IPS-18a (cell line): ENCODE results near the gene ZNF286A.
"Not testable (repeated sequence)": the region's sequence is repeated elsewhere in the genome, so short reads cannot be mapped to it uniquely, and the experiment has no call there.

ENCODE experiments used
- H3K27ac ChIP-seq: one replicate; pipeline ENCODE4 v1.5.1; 2013; ENCODE audit warnings: low read length
- H3K27me3 ChIP-seq: one replicate; pipeline ENCODE4 v1.6.1; 2013; ENCODE audit warnings: mild to moderate bottlenecking, low read length; ENCODE audit not compliant: control insufficient read depth, insufficient read depth
- H3K36me3 ChIP-seq: one replicate; pipeline ENCODE4 v1.6.1; 2013; ENCODE audit warnings: low read depth, low read length; ENCODE audit not compliant: control insufficient read depth
- H3K4me1 ChIP-seq: one replicate; pipeline ENCODE4 v1.6.1; 2013; ENCODE audit warnings: low read depth, low read length; ENCODE audit not compliant: control insufficient read depth
- H3K4me3 ChIP-seq: one replicate; pipeline ENCODE4 v1.5.1; 2013; ENCODE audit warnings: low read length
- H3K9ac ChIP-seq: one replicate; pipeline ENCODE4 v1.6.1; 2013; ENCODE audit warnings: mild to moderate bottlenecking, low read length, moderate library complexity
- H3K9me3 ChIP-seq: one replicate; pipeline ENCODE4 v1.6.1; 2013; ENCODE audit warnings: low read depth, low read length; ENCODE audit not compliant: control insufficient read depth

ZNF286A gene

GRCh38 chr17:15740570-15741120, 41.1 kb downstream of the ZNF286A start:
- H3K36me3 ChIP-seq = no peaks in the 10 kb centered on the region
- H3K4me1 ChIP-seq = no peaks in the 10 kb centered on the region
- H3K9me3 ChIP-seq = no peaks in the 10 kb centered on the region
- H3K4me3 ChIP-seq = no peak overlapping the region
- H3K9ac ChIP-seq = no peak overlapping the region
- no peak overlapping the region for H3K27ac ChIP-seq
- no peaks in the 10 kb centered on the region for H3K27me3 ChIP-seq

GRCh38 chr17:15741624-15742023, 42.1 kb downstream of the ZNF286A start:
- H3K4me1 ChIP-seq = no peaks in the 10 kb centered on the region
- no peak overlapping the region for H3K27ac ChIP-seq

GRCh38 chr17:15742051-15742795, 42.7 kb downstream of the ZNF286A start:
- H3K4me3 ChIP-seq = no peak overlapping the region
- H3K36me3 ChIP-seq = no peaks in the 10 kb centered on the region
- no peaks in the 10 kb centered on the region for H3K27me3 ChIP-seq
- H3K27ac ChIP-seq = no peak overlapping the region
- H3K4me1 ChIP-seq = no peaks in the 10 kb centered on the region
- H3K9ac ChIP-seq = no peak overlapping the region
- H3K9me3 ChIP-seq = no peaks in the 10 kb centered on the region

More at GRCh38 chr17:15741624-15742023, 42.1 kb downstream of the ZNF286A start:
- Histone ChIP-seq H3K9me3 (no peaks in the 10 kb centered on the region), H3K36me3 (no peaks in the 10 kb centered on the region), H3K27me3 (no peaks in the 10 kb centered on the region), H3K4me3 (no peak overlapping the region), H3K9ac (no peak overlapping the region)

GRCh38 chr17:15742921-15743320, 43.4 kb downstream of the ZNF286A start:
- no peaks in the 10 kb centered on the region for H3K9me3 ChIP-seq
- H3K9ac ChIP-seq = no peak overlapping the region
- no peaks in the 10 kb centered on the region for H3K27me3 ChIP-seq
- no peaks in the 10 kb centered on the region for H3K4me1 ChIP-seq
- no peak overlapping the region for H3K27ac ChIP-seq
- H3K4me3 ChIP-seq = no peak overlapping the region
- no peaks in the 10 kb centered on the region for H3K36me3 ChIP-seq

- Histone ChIP-seq H3K27me3 (no peaks in the 10 kb centered on the region), H3K4me1 (no peaks in the 10 kb centered on the region), H3K27ac (no peak overlapping the region), H3K36me3 (no peaks in the 10 kb centered on the region), H3K4me3 (no peak overlapping the region), H3K9ac (no peak overlapping the region), H3K9me3 (no peaks in the 10 kb centered on the region)
Observed at GRCh38 chr17:15744074-15744676, 44.6 kb downstream of the ZNF286A start.

GRCh38 chr17:15744885-15745284, 45.3 kb downstream of the ZNF286A start:
- Histone ChIP-seq H3K9ac (no peak overlapping the region), H3K36me3 (no peaks in the 10 kb centered on the region), H3K4me1 (no peaks in the 10 kb centered on the region), H3K4me3 (no peak overlapping the region), H3K9me3 (no peaks in the 10 kb centered on the region), H3K27me3 (no peaks in the 10 kb centered on the region), H3K27ac (no peak overlapping the region)

GRCh38 chr17:15749403-15749802, 49.9 kb downstream of the ZNF286A start:
- not testable (repeated sequence) for H3K27ac ChIP-seq, H3K4me3 ChIP-seq, H3K36me3 ChIP-seq, H3K9ac ChIP-seq, H3K9me3 ChIP-seq, H3K4me1 ChIP-seq, H3K27me3 ChIP-seq

- H3K4me3 ChIP-seq, H3K27ac ChIP-seq, H3K36me3 ChIP-seq, H3K9ac ChIP-seq, H3K27me3 ChIP-seq, H3K9me3 ChIP-seq, H3K4me1 ChIP-seq: not testable (repeated sequence)
Observed at GRCh38 chr17:15768865-15769533, 69.4 kb downstream of the ZNF286A start.
